Measurements from ENCODE around the gene POLR2E. TPM values are rescaled to one million over a fixed set of nuclear protein-coding genes. Genes with fewer than 3 reads are reported as not detected.
A peak's percentile ranks its signal among the peaks of the same experiment; 100 is the strongest.

The POLR2E gene
- total and polyA plus RNA-seq, 9 of the 15 experiments (the other 6 are each of a cell fraction or from before 2014, with no cell fraction given): 3.4 to 413 (median 244) TPM

GRCh38 chr19:1074544-1075283, 20.5 kb downstream of the POLR2E start (continued):
- 0 out of 4 replicates have a peak, but pooled peaks of 1 of the 2 experiments have one; percentile 53 for TF ChIP-seq KDM4B (IDR thresholded peaks at IDR 0.05; ENCODE audit: borderline replicate concordance in 2 of 2, low read depth in 1 of 2)
- TF ChIP-seq ZNF277 (CRISPR knock-in tag; IDR thresholded peaks at IDR 0.05; ENCODE audit: borderline replicate concordance): no peak
- TF ChIP-seq DLX4 (CRISPR knock-in tag; IDR thresholded peaks at IDR 0.05): no peak
- TF ChIP-seq CTCFL (IDR thresholded peaks at IDR 0.05; ENCODE audit: borderline replicate concordance, insufficient read depth, low read depth, low read length, poor library complexity, severe bottlenecking): no peak
- TF ChIP-seq CHCHD3 (CRISPR knock-in tag; IDR thresholded peaks at IDR 0.05): no peak
- peak; percentile 94 for TF ChIP-seq VEZF1 (CRISPR knock-in tag; IDR thresholded peaks at IDR 0.05)
- TF ChIP-seq POLR2G (IDR thresholded peaks at IDR 0.05; ENCODE audit: low read depth, low read length): 0 out of 2 replicates have a peak, but pooled peaks have one; percentile 36

Data from K562 (cell line).